GM12878 (cell line): Measurements from ENCODE around the gene ASAP2. TPM values are rescaled to one million over a fixed set of nuclear protein-coding genes. Genes with fewer than 3 reads are reported as not detected.

Experiments used
- ATAC-seq: fragments of 200-7000 bp; cut with Tn5 transposase; 3 replicates; pipeline ENCODE4 v1.9.1; 2020; ENCODE audit warnings: mild to moderate bottlenecking, moderate library complexity
- BruUV-seq: library from RNA; stranded (reverse); fragments of 400-500 nt; replicated peaks from 2 replicates; lab custom pipeline; 2021; lab: Mats Ljungman, UMichigan
- CTCF ChIA-PET: fragments of 300-600 bp; sonication (Branson Sonifier 250); formaldehyde crosslinking; extraction: SDS; loops from one replicate; lab custom pipeline; 2021; ENCODE audit warnings: inconsistent platforms; lab: Yijun Ruan, JAX
- POLR2A ChIA-PET: fragments of 350-600 bp; formaldehyde crosslinking; extraction: SDS; loops from one replicate; lab custom pipeline; 2021; ENCODE audit warnings: inconsistent platforms; lab: Charles Lee
- RAD21 ChIA-PET: fragments of 300-600 bp; sonication (Branson Sonifier 250); formaldehyde crosslinking; loops from one replicate; lab custom pipeline; 2023; ENCODE audit warnings: antibody characterized with exemption; ENCODE audit not compliant: unreplicated experiment; lab: Charles Lee
- SMC1A ChIA-PET: fragments of 300-600 bp; sonication (Branson Sonifier 250); formaldehyde crosslinking; loops from one replicate; lab custom pipeline; 2023; ENCODE audit not compliant: unreplicated experiment, uncharacterized antibody; lab: Charles Lee
- DNase-seq: peaks from one replicate; pipeline ENCODE4 v3.0.0-alpha.2; 2011; ENCODE audit warnings: low read depth, low spot score
- FAIRE-seq: peaks from 3 replicates; lab custom pipeline; 2011; peaks lifted over from hg19 to GRCh38; lab: Jason Lieb, UNC
- H2AFZ ChIP-seq: 2 replicates; pipeline ENCODE4 v1.6.0; 2011; ENCODE audit warnings: low read depth, low read length, control low read depth; ENCODE audit not compliant: control insufficient read depth
- H3K27ac ChIP-seq: 2 replicates; pipeline ENCODE4 v1.5.1; 2011; ENCODE audit warnings: control low read depth; ENCODE audit not compliant: control insufficient read depth, insufficient read depth
- H3K27me3 ChIP-seq, 2 experiments: replicated peaks in 1 of 2; 2 replicates each; pipeline versions ENCODE4 v1.6.0 to v1.6.1; 2011; ENCODE audit warnings: low read length in 1 of 2; ENCODE audit not compliant: control insufficient read depth in 2 of 2, insufficient read depth in 2 of 2
- H3K36me3 ChIP-seq, 2 experiments: 2 replicates each; pipeline ENCODE4 v1.5.1; 2011; ENCODE audit warnings: low read length in 1 of 2; ENCODE audit not compliant: control insufficient read depth in 2 of 2, insufficient read depth in 2 of 2
- H3K4me1 ChIP-seq: 2 replicates; pipeline ENCODE4 v1.6.1; 2011; ENCODE audit warnings: mild to moderate bottlenecking, low read length, moderate library complexity, mixed read lengths; ENCODE audit not compliant: control insufficient read depth, insufficient read depth
- H3K4me2 ChIP-seq: 2 replicates; pipeline ENCODE4 v1.6.0; 2011; ENCODE audit warnings: control low read depth; ENCODE audit not compliant: control insufficient read depth, insufficient read depth
- H3K4me3 ChIP-seq: fragments of 200-600 bp; sonication (generic); 2 replicates; pipeline ENCODE4 v1.5.1; 2016
- H3K79me2 ChIP-seq: 2 replicates; pipeline ENCODE4 v1.6.0; 2011; ENCODE audit warnings: low read length; ENCODE audit not compliant: control insufficient read depth, insufficient read depth
- H3K9ac ChIP-seq: 2 replicates; pipeline ENCODE4 v1.8.0; 2011; ENCODE audit warnings: low read length, control low read depth, mixed read lengths; ENCODE audit not compliant: control insufficient read depth, insufficient read depth
- H3K9me3 ChIP-seq: replicated peaks from 3 replicates; pipeline ENCODE4 v1.5.1; 2011; ENCODE audit warnings: mild to moderate bottlenecking, low read length; ENCODE audit not compliant: control insufficient read depth, insufficient read depth
- H4K20me1 ChIP-seq: 2 replicates; pipeline ENCODE4 v1.6.0; 2011; ENCODE audit not compliant: control insufficient read depth, insufficient read depth
- BCL11A ChIP-seq: IDR thresholded peaks from 2 replicates; pipeline ENCODE4 v1.6.1; 2011; ENCODE audit warnings: low read depth, low read length
- KLF5 ChIP-seq: fragments of 450-650 bp; IDR thresholded peaks from 2 replicates; pipeline ENCODE4 v1.6.1; 2014; ENCODE audit warnings: mild to moderate bottlenecking; ENCODE audit not compliant: partially characterized antibody
- MEF2B ChIP-seq: fragments of 450-650 bp; IDR thresholded peaks from 2 replicates; pipeline ENCODE4 v1.6.1; 2018; ENCODE audit warnings: mild to moderate bottlenecking, moderate library complexity; ENCODE audit not compliant: partially characterized antibody, poor library complexity, severe bottlenecking
- MXI1 ChIP-seq: fragments of 150-350 bp; IDR thresholded peaks from 2 replicates; pipeline ENCODE4 v1.6.1; 2011; ENCODE audit warnings: low read depth, mild to moderate bottlenecking, inconsistent platforms, low read length, improper control_type of control experiment
- NFYB ChIP-seq: IDR thresholded peaks from 2 replicates; pipeline ENCODE4 v1.6.1; 2011; ENCODE audit warnings: low read depth, mild to moderate bottlenecking, low read length, improper control_type of control experiment, moderate library complexity; ENCODE audit not compliant: insufficient read depth
- PRDM15 ChIP-seq: fragments of 450-650 bp; formaldehyde crosslinking; IDR thresholded peaks from 2 replicates; pipeline ENCODE4 v1.4.0; 2020; ENCODE audit warnings: mild to moderate bottlenecking, moderate library complexity
- SREBF2 ChIP-seq: IDR thresholded peaks from 2 replicates; pipeline ENCODE4 v1.6.1; 2012; ENCODE audit warnings: mild to moderate bottlenecking, low read length
- ZBED1 ChIP-seq: IDR thresholded peaks from 2 replicates; pipeline ENCODE4 v1.6.1; 2016; ENCODE audit warnings: borderline replicate concordance
- WGBS: methylation state at CpG from one replicate; pipeline ENCODE4 v1.1.6; 2016; ENCODE audit warnings: low lambda C conversion rate; ENCODE audit not compliant: insufficient replicate concordance, insufficient coverage; ENCODE audit errors: missing lambda C conversion rate; 5-methylcytosine and 5-hydroxymethylcytosine counted together
- in situ Hi-C: fragments of 300-500 bp; cut with MboI; formaldehyde crosslinking; loops from 9 replicates; pipeline ENCODE4 v1.14.3; 2018; ENCODE audit warnings: mixed read lengths
- intact Hi-C: fragments of 100-400 bp; cut with micrococcal nuclease; formaldehyde crosslinking; loops from one replicate; pipeline ENCODE4 v1.14.2; 2022; ENCODE audit not compliant: unreplicated experiment
- polyA plus RNA-seq, 11 experiments: library from polyadenylated mRNA; depleted of rRNA in 4 of 11; unstranded in 6 of 11; stranded (reverse) in 5 of 11; fragments of >200 nt; fragmentation: Nextera tagmentation in 4 of 11; fragmentation: Illumina TruSeq in 1 of 11; extraction: Ambion mirVana in 4 of 11; extraction: Trizol in 1 of 11; gene quantifications; 1 replicate in 1 of 11; 2 replicates in 10 of 11; pipeline versions ENCODE4 v1.2.1 to v1.2.3, GENCODE V29; 2011 to 2016; ENCODE audit warnings: inconsistent platforms in 2 of 11, missing spikeins in 2 of 11, low read depth in 1 of 11
- total RNA-seq, 4 experiments: library from RNA; depleted of rRNA in 3 of 4; stranded (reverse); fragments of >200 nt in 3 of 4; fragmentation: Illumina TruSeq in 1 of 4; extraction: Trizol in 1 of 4; gene quantifications; 2 replicates each; pipeline versions ENCODE4 v1.2.1 to v1.2.3, GENCODE V29; 2013 to 2021
- TF ChIP-seq, protein P1 (sequence below): IDR thresholded peaks from 2 replicates; pipeline ENCODE4 v1.6.1; 2012; ENCODE audit warnings: low read length, inconsistent platforms
- TF ChIP-seq, protein P2 (sequence below): IDR thresholded peaks from 2 replicates; pipeline ENCODE4 v1.6.1; 2012; ENCODE audit warnings: low read depth, low read length, improper control_type of control experiment

Gene ASAP2
- total and polyA plus RNA-seq, 10 of the 15 experiments (the other 5 are each of a cell fraction or from before 2014, with no cell fraction given): 0.05 to 0.27 (median 0.07) TPM; not detected in 4

- no peak for ATAC-seq
- Histone ChIP-seq H3K27ac (no peak overlapping the region), H3K79me2 (no peaks in the 10 kb centered on the region), H4K20me1 (no peaks in the 10 kb centered on the region), H3K9ac (no peak overlapping the region), H3K9me3 (no peaks in the 10 kb centered on the region), H3K4me3 (no peak overlapping the region), H3K36me3 (no peaks in the 10 kb centered on the region), H3K27me3 (peaks cover 0 to 2% of the 10 kb centered on the region in 2 experiments; a peak in 2 of 4 replicates), H2AFZ (no peak overlapping the region), H3K4me1 (no peaks in the 10 kb centered on the region), H3K4me2 (no peak overlapping the region)
- in situ Hi-C loops (no loop called here), intact Hi-C loops (no loop called here)
- 46% methylated on average over 18 of the region's 18 CpGs for WGBS
- BruUV-seq: no TSS peak
- no peak for FAIRE-seq
- TF ChIP-seq SREBF2: no peak
- TF ChIP-seq ZBED1: no peak
- no peak for TF ChIP-seq NFYB
- TF ChIP-seq PRDM15 (CRISPR knock-in tag): no peak
- no peak for TF ChIP-seq MXI1
- no peak for TF ChIP-seq BCL11A
- no peak for TF ChIP-seq KLF5
- TF ChIP-seq, protein P1, sequence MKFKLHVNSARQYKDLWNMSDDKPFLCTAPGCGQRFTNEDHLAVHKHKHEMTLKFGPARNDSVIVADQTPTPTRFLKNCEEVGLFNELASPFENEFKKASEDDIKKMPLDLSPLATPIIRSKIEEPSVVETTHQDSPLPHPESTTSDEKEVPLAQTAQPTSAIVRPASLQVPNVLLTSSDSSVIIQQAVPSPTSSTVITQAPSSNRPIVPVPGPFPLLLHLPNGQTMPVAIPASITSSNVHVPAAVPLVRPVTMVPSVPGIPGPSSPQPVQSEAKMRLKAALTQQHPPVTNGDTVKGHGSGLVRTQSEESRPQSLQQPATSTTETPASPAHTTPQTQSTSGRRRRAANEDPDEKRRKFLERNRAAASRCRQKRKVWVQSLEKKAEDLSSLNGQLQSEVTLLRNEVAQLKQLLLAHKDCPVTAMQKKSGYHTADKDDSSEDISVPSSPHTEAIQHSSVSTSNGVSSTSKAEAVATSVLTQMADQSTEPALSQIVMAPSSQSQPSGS: no peak
- TF ChIP-seq, protein P2, sequence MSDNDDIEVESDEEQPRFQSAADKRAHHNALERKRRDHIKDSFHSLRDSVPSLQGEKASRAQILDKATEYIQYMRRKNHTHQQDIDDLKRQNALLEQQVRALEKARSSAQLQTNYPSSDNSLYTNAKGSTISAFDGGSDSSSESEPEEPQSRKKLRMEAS: no peak
- no peak for TF ChIP-seq MEF2B
- DNase-seq: no peak
- CTCF ChIA-PET: interaction anchor here (0.7 to 1.2 kb wide), 3 partner anchors 12 to 58 kb away, joined by 3 to 4 read pairs (median 3); no protein-coding TSS in a partner anchor
- SMC1A ChIA-PET: interaction anchor here (1.8 kb wide), 1 partner anchor 12 kb away, joined by 4 read pairs; no protein-coding TSS in a partner anchor
- RAD21 ChIA-PET: no interaction called here
- POLR2A ChIA-PET: no interaction called here
Observed at GRCh38 chr2:9380702-9381628, 174.4 kb downstream of the ASAP2 start.
